ENCODE measurements around the gene NNAT. TPM values are rescaled to one million over a fixed set of nuclear protein-coding genes. Genes with fewer than 3 reads are reported as not detected.
"Not testable (repeated sequence)": the region's sequence is repeated elsewhere in the genome, so short reads cannot be mapped to it uniquely, and the experiment has no call there.

The NNAT gene
- total RNA-seq, 5 donors from 2014 or later (not counting 1 experiment from before 2014, with no cell fraction given), result 0.20 TPM; not detected in 4

- H3K36me3 Mint-ChIP-seq; H3K27me3 Mint-ChIP-seq; H3K9me3 Mint-ChIP-seq; H3K4me1 ChIP-seq (ENCODE audit: control insufficient read depth in 1 of 2, extremely low read depth in 1 of 2, insufficient read depth in 2 of 2, low read length in 2 of 2); H3K27ac Mint-ChIP-seq; POLR2A ChIA-PET; H3K27me3 ChIP-seq (replicated peaks in 1 of 2; ENCODE audit: control insufficient read depth in 2 of 2, extremely low read depth in 1 of 2, insufficient read depth in 2 of 2, low read length in 1 of 2); H3K9me3 ChIP-seq; CTCF ChIA-PET; ATAC-seq (replicated peaks in 1 of 4); H3K4me3 Mint-ChIP-seq; H3K4me3 ChIP-seq (ENCODE audit: control insufficient read depth in 1 of 2, extremely low read depth in 1 of 2, low read length in 1 of 2); DNase-seq; H3K36me3 ChIP-seq (ENCODE audit: control insufficient read depth in 2 of 2, extremely low read depth in 1 of 2, insufficient read depth in 1 of 2, low read length in 1 of 2); H3K27ac ChIP-seq (ENCODE audit: low read length); H3K4me1 Mint-ChIP-seq: not testable (repeated sequence)
- WGBS (ENCODE audit: insufficient coverage), result 83% methylated on average over 1 of the region's 1 CpG
Measured at GRCh38 chr20:37486209-37486608, 34.8 kb upstream of the NNAT start.

- H3K4me3 ChIP-seq (ENCODE audit: control insufficient read depth in 1 of 2, extremely low read depth in 1 of 2, low read length in 1 of 2), result no peak overlapping the region
- peaks cover 39% of the 10 kb centered on the region for H3K36me3 Mint-ChIP-seq
- H3K4me1 Mint-ChIP-seq, result no peaks in the 10 kb centered on the region
- H3K4me3 Mint-ChIP-seq, result no peak overlapping the region
- POLR2A ChIA-PET, result no interaction called here
- ATAC-seq (replicated peaks in 1 of 4) (no peak), DNase-seq (no peak)
- H3K27me3 ChIP-seq (replicated peaks in 1 of 2; ENCODE audit: control insufficient read depth in 2 of 2, extremely low read depth in 1 of 2, insufficient read depth in 2 of 2, low read length in 1 of 2), result no peaks in the 10 kb centered on the region
- no peaks in the 10 kb centered on the region for H3K9me3 ChIP-seq
- no peaks in the 10 kb centered on the region for H3K9me3 Mint-ChIP-seq
- no peak overlapping the region for H3K27ac Mint-ChIP-seq
- whole genome bisulfite sequencing (ENCODE audit: insufficient coverage), result 87% methylated on average over 5 of the region's 7 CpGs
- CTCF ChIA-PET, result no interaction called here
- no peak overlapping the region for H3K27ac ChIP-seq (ENCODE audit: low read length)
- H3K27me3 Mint-ChIP-seq, result peaks cover under 1 to 2% of the 10 kb centered on the region in 2 donors
- no peaks in the 10 kb centered on the region for H3K4me1 ChIP-seq (ENCODE audit: control insufficient read depth in 1 of 2, extremely low read depth in 1 of 2, insufficient read depth in 2 of 2, low read length in 2 of 2)
- peaks cover 0 to 4% of the 10 kb centered on the region in 2 donors for H3K36me3 ChIP-seq (ENCODE audit: control insufficient read depth in 2 of 2, extremely low read depth in 1 of 2, insufficient read depth in 1 of 2, low read length in 1 of 2)
Measured at GRCh38 chr20:37490663-37491350, 30.2 kb upstream of the NNAT start.

- CTCF ChIA-PET, result no interaction called here
- Histone ChIP-seq H3K27me3 (replicated peaks in 1 of 2; ENCODE audit: control insufficient read depth in 2 of 2, extremely low read depth in 1 of 2, insufficient read depth in 2 of 2, low read length in 1 of 2) (no peaks in the 10 kb centered on the region), H3K4me1 (ENCODE audit: control insufficient read depth in 1 of 2, extremely low read depth in 1 of 2, insufficient read depth in 2 of 2, low read length in 2 of 2) (no peaks in the 10 kb centered on the region), H3K27ac (ENCODE audit: low read length) (no peak overlapping the region), H3K36me3 (ENCODE audit: control insufficient read depth in 2 of 2, extremely low read depth in 1 of 2, insufficient read depth in 1 of 2, low read length in 1 of 2) (peaks cover 0 to 4% of the 10 kb centered on the region in 2 donors), H3K9me3 (no peaks in the 10 kb centered on the region), H3K4me3 (ENCODE audit: control insufficient read depth in 1 of 2, extremely low read depth in 1 of 2, low read length in 1 of 2) (no peak overlapping the region)
- Mint-ChIP-seq H3K4me3 (no peak overlapping the region), H3K27me3 (peaks cover 0 to 2% of the 10 kb centered on the region in 2 donors), H3K36me3 (peaks cover 43% of the 10 kb centered on the region), H3K4me1 (no peaks in the 10 kb centered on the region), H3K9me3 (no peaks in the 10 kb centered on the region), H3K27ac (no peak overlapping the region)
- 83% methylated on average over 2 of the region's 6 CpGs for WGBS (ENCODE audit: insufficient coverage)
- peak in 1 of 35 experiments; percentile 5 for DNase-seq
- ATAC-seq (replicated peaks in 1 of 4), result no peak
- POLR2A ChIA-PET, result no interaction called here
Measured at GRCh38 chr20:37492096-37492625, 28.9 kb upstream of the NNAT start.

GRCh38 chr20:37492945-37493344 is 28.1 kb upstream of the NNAT start:
- ATAC-seq (replicated peaks in 1 of 4), result no peak
- WGBS (ENCODE audit: insufficient coverage), result 69% methylated on average over 2 of the region's 2 CpGs
- peak in 1 of 35 experiments; percentile 0 for DNase-seq
- Histone ChIP-seq H3K27ac (ENCODE audit: low read length) (no peak overlapping the region), H3K36me3 (ENCODE audit: control insufficient read depth in 2 of 2, extremely low read depth in 1 of 2, insufficient read depth in 1 of 2, low read length in 1 of 2) (peaks cover 0 to 4% of the 10 kb centered on the region in 2 donors), H3K9me3 (no peaks in the 10 kb centered on the region), H3K4me3 (ENCODE audit: control insufficient read depth in 1 of 2, extremely low read depth in 1 of 2, low read length in 1 of 2) (no peak overlapping the region), H3K4me1 (ENCODE audit: control insufficient read depth in 1 of 2, extremely low read depth in 1 of 2, insufficient read depth in 2 of 2, low read length in 2 of 2) (no peaks in the 10 kb centered on the region), H3K27me3 (replicated peaks in 1 of 2; ENCODE audit: control insufficient read depth in 2 of 2, extremely low read depth in 1 of 2, insufficient read depth in 2 of 2, low read length in 1 of 2) (no peaks in the 10 kb centered on the region)
- Mint-ChIP-seq H3K36me3 (peaks cover 45% of the 10 kb centered on the region), H3K4me3 (no peak overlapping the region), H3K9me3 (no peaks in the 10 kb centered on the region), H3K27ac (no peak overlapping the region), H3K4me1 (no peaks in the 10 kb centered on the region), H3K27me3 (peaks cover 0 to 2% of the 10 kb centered on the region in 2 donors)
- CTCF ChIA-PET, result no interaction called here
- POLR2A ChIA-PET, result no interaction called here

GRCh38 chr20:37494301-37494700 is 26.7 kb upstream of the NNAT start:
- 81% methylated on average over 7 of the region's 8 CpGs for WGBS (ENCODE audit: insufficient coverage)
- Mint-ChIP-seq H3K4me1 (no peaks in the 10 kb centered on the region), H3K27me3 (peaks cover 0 to 2% of the 10 kb centered on the region in 2 donors), H3K27ac (no peak overlapping the region), H3K4me3 (no peak overlapping the region), H3K36me3 (peaks cover 55% of the 10 kb centered on the region), H3K9me3 (no peaks in the 10 kb centered on the region)
- H3K27ac ChIP-seq (ENCODE audit: low read length), result no peak overlapping the region
- DNase-seq (peak in 1 of 35 experiments; percentile 9), ATAC-seq (replicated peaks in 1 of 4) (no peak)
- peaks cover 0 to 4% of the 10 kb centered on the region in 2 donors for H3K36me3 ChIP-seq (ENCODE audit: control insufficient read depth in 2 of 2, extremely low read depth in 1 of 2, insufficient read depth in 1 of 2, low read length in 1 of 2)
- ChIA-PET CTCF (no interaction called here), POLR2A (no interaction called here)
- no peaks in the 10 kb centered on the region for H3K4me1 ChIP-seq (ENCODE audit: control insufficient read depth in 1 of 2, extremely low read depth in 1 of 2, insufficient read depth in 2 of 2, low read length in 2 of 2)
- H3K27me3 ChIP-seq (replicated peaks in 1 of 2; ENCODE audit: control insufficient read depth in 2 of 2, extremely low read depth in 1 of 2, insufficient read depth in 2 of 2, low read length in 1 of 2), result no peaks in the 10 kb centered on the region
- H3K9me3 ChIP-seq, result no peaks in the 10 kb centered on the region
- H3K4me3 ChIP-seq (ENCODE audit: control insufficient read depth in 1 of 2, extremely low read depth in 1 of 2, low read length in 1 of 2), result no peak overlapping the region

- H3K27ac Mint-ChIP-seq, result no peak overlapping the region
- H3K36me3 Mint-ChIP-seq, result peaks cover 55% of the 10 kb centered on the region
- Histone ChIP-seq H3K36me3 (ENCODE audit: control insufficient read depth in 2 of 2, extremely low read depth in 1 of 2, insufficient read depth in 1 of 2, low read length in 1 of 2) (peaks cover 0 to 4% of the 10 kb centered on the region in 2 donors), H3K27me3 (replicated peaks in 1 of 2; ENCODE audit: control insufficient read depth in 2 of 2, extremely low read depth in 1 of 2, insufficient read depth in 2 of 2, low read length in 1 of 2) (no peaks in the 10 kb centered on the region), H3K27ac (ENCODE audit: low read length) (no peak overlapping the region), H3K4me3 (ENCODE audit: control insufficient read depth in 1 of 2, extremely low read depth in 1 of 2, low read length in 1 of 2) (no peak overlapping the region), H3K4me1 (ENCODE audit: control insufficient read depth in 1 of 2, extremely low read depth in 1 of 2, insufficient read depth in 2 of 2, low read length in 2 of 2) (no peaks in the 10 kb centered on the region), H3K9me3 (no peaks in the 10 kb centered on the region)
- H3K4me3 Mint-ChIP-seq, result no peak overlapping the region
- peak in 1 of 35 experiments; percentile 4 for DNase-seq
- H3K27me3 Mint-ChIP-seq, result peaks cover 0 to 2% of the 10 kb centered on the region in 2 donors
- WGBS (ENCODE audit: insufficient coverage), result 98% methylated on average over 5 of the region's 5 CpGs
- ChIA-PET POLR2A (no interaction called here), CTCF (no interaction called here)
- no peaks in the 10 kb centered on the region for H3K4me1 Mint-ChIP-seq
- ATAC-seq (replicated peaks in 1 of 4), result no peak
- no peaks in the 10 kb centered on the region for H3K9me3 Mint-ChIP-seq
Measured at GRCh38 chr20:37494796-37495195, 26.3 kb upstream of the NNAT start.
